HG02610 (cell line): ENCODE results near the gene NEURL1B.

Source experiments
- ATAC-seq: cut with Tn5 transposase; IDR thresholded peaks from one replicate; pipeline ENCODE4 v1.9.1; 2021; ENCODE audit warnings: mild to moderate bottlenecking, moderate library complexity; ENCODE audit not compliant: unreplicated experiment

The NEURL1B gene

DNA sequence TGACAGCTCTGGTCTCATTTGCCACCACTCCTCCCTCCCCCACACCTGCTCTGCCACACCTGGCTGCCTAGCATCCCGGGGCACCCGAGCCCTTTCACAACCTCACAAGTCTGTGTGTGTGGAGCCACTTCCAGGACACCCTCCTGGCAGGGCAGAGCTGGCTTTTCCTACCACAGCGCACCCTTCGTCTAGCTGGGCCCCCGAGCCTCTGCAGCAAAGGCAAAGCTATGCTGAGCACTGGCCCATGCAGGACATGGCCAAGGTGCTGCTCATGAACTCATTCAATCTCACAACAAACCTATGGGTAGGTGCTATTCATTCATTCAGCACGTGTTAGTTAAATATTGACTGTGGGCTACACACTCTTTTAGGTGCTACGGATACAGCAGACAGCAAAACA, 86.5 kb downstream of the NEURL1B start:
- ATAC-seq = no peak

DNA sequence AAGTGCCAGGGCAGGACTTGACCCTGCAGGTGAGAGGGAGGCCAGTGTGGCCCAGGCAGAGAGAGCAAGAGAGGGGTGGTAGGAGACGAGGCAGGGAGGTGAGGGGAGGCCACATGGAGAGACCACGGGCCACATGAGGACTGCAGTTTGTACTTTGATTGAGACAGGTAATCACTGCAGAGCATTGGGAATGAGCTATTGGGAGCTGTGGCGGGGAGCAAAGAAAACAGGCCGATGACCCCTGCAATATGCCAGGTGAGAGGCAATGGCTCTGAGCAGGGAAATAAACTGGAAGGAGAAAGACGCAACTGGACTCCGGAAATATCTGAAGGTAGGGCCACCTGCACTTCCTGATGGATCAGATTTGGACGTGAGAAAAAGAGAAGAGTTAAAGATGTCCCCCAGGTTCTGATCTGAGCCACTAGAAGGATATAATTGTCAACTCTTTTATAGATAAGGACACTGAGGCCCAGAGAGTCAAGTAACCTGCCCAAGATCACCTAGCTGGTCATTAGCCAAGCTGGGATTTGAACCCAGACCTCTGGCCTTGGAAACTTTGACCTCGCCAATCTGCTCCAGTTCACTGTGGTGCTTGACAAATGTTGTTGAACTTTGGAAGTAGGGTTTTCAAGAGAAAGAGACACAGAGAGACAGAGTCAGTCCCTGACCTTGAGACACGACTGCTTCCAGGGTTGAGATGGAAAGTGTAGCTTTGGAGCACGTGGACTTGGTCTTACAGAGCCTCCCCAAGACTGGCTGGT, 87.6 kb downstream of the NEURL1B start:
- no peak for ATAC-seq

DNA sequence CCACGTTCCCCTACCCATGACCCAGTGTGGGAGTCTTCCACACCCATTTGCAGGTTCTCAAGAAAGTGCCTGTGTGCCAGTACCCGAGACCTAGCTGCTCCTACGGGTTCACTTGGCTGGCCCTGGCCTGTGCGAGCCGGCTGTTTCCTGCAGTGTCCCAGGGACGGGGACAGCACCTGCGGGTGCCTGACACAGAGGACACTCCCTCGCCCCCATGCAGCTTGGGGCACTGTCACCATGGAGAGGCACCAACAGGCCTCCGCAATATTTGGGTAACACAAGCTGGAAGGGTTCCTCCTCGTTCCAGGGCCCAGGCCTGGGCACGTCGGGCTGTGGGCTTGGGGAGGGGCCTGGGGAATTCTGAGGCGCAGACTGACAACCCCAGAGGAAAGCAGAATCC, 88.5 kb downstream of the NEURL1B start:
- ATAC-seq = no peak

DNA sequence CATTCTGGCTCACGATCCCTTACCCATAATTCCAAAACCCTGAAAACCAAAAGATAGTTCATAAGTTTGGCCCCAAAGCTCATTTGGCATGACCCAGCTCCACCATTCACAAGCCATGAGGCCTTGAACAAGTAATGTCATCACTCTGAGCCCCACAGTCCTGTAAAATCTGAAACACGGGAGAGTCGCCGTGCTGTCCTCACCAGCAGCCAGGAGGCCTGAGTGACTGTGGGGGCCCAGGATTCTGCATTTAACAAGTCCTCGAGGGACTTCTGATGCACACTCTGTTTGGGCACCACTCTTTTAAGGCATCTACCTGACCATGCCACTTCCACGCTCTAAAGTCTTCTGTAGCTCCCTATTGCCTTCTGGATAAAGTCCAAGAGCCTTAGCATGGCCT, 89.2 kb downstream of the NEURL1B start:
- ATAC-seq = no peak

DNA sequence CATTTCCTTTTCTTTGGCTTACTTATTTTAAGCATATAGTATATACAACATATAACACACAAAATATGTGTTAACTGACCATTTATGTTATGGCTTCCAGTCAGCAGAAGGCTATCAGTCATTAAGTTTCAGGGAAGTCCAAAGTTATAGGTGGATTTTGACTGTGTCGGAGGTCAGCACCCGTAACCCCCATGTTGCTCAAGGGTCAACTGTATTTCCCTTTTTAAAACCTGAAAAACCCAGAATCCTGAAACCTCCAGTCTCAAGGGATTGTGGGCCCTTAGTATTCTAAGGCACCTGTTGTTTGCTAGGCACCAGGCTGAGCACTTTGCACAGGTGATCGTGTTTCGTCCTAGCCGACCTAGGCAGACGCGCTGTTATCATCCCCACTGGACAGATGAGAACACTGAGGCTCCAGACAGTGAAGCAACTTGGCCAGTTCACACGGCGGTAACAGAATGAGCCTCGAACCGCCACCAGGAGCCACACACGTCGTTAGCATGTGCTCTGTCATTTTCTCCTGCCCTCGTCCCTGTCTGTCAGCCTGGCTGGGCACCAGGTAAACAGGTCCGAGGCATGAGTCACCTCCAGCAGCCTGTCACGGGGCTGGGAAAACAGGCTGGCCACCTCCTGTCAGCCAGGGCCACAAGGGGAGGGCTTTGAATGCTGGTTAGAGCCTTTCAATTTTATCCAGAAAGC, 90.1 kb downstream of the NEURL1B start:
- ATAC-seq = no peak

DNA sequence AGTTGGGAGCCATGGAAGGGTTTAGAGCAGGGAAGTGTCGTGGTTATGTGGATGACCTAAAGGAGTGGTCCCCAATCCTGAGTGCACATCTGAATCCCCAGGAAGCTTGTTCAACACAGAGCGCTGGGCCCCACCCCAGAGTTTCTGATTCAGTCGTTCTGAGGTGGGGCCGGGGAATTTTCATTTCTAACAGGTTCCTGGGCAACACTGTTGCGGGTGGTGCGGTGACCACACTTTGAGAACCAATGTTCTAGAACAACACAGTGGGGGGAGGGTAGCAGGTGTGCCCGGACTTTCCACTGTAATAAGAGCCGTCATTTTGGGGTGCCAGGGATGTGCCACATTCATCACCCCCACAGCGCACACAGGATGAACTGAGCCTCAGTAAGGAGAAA, 90.6 kb downstream of the NEURL1B start:
- no peak for ATAC-seq

DNA sequence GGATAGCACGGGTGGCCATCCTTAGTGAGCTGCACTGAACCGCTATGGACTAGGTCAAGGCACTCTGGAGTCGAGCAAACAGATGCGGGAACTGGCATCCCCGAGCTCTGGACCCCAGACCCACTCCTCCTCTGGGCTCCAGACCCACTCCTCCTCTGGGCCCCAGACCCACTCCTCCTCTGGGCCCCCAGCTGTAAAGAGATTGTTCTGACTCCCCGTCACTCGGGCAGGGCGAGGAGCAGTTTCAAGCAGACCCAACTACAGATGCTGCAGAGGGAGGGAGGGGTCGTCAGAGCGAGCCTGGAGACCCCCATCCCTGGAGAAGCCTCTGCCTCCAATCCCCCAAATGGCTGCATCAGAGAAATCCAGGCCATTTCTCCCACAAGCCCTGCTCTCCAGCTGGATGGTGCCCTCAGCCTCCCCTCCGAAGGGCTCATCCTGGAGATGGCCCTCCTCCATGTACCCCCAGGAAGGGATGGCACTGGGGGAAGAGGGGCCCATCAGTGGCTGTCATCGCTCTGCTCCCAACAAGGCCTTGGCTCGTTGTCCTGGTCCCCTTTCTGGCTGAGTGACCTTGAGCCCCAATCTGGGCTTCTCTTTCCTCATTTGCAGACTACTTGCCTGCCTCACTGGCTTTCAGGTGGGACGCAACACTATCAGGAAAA, 91.3 kb downstream of the NEURL1B start:
- no peak for ATAC-seq

DNA sequence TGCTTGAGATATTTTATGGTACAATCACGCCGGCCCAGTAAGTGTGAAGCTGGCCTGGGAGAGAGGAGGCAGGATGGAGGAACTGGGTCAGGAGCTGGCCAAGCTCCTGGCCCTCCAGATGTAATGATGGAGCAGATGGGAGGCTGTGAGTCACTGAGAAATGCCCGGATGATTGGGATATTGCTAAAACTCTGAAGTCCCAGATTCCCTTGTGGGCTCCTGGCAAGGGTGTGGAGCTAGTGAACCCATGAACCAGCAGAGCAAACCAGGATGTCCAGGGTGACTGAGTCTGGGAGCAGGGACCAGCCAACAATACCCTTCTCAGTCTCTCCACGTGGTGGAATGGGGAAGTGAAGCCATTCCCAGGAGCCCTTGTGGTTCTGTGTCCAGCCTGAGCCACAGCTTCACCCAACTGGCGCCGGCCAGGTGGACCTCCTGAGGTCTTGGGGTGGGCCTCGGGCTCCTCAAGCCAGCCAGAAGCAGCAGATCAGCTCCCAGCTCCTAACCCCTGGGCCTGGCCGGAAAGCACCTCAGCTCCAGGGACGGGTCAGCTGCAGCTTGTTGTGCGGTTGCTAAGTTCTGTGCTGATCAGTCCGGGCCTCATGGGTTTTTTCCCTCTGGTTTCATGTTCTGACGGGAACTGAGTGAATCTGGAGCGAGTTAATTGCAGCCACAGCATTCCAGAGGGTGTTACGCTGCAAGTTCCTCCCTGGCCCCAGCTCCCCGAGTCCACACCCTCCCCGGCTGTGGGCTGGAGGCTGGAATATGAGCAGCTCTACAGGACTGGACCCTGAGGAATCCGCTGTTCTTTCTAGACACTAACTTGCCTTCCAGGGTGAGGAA, 92.3 kb downstream of the NEURL1B start:
- ATAC-seq = no peak

DNA sequence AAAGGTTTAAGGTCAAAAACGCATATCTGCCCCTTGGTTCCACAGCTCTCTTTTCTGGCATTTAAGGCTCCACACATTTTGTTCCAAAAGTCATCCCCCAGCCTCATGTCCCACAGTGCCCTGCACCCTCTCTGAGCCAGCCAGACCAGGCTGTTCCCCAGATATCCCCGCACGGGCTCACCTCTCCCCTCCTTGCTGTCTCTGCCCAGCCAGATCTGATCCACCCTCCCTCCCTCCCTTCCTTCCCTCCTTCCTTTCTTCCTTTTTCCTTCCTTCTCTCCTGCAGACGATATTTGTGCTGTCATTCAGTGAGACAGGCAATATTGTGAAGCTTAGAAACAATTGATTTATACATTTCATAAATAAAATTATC, 92.9 kb downstream of the NEURL1B start:
- ATAC-seq = no peak

DNA sequence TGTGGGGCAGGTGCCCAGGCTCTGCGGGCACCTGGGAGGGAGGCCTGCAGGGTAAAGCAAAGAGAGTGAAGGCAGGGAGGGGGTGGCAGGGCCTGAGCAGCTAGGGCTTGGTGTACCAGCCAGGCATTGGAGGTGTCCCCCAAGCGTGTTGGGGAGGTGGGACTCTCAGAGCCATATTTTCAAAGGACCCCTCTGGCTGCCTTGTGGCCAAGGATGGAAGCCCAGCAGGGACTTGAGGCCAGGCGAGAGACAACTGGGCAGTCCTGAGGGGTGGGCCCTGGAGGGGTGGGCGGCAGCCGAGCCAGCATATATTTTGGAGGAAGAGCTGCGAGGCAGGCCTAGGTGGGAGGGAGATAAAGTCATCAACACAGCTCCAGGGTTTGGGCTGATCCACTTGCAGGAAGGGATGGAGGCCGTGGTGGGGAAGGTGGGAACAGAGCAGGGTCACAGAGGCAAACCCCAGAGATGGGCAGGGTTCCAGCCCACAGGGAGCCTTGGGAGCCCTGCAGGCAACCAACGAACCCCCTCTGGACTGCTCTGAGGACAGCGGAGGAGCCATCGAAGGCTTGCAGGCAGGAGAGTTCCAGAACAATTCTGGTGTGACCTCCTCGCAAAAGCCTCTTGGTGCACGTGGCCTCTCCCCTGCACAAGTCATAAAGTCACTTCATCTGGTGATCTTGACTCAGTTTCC, 94.2 kb downstream of the NEURL1B start:
- ATAC-seq = no peak

DNA sequence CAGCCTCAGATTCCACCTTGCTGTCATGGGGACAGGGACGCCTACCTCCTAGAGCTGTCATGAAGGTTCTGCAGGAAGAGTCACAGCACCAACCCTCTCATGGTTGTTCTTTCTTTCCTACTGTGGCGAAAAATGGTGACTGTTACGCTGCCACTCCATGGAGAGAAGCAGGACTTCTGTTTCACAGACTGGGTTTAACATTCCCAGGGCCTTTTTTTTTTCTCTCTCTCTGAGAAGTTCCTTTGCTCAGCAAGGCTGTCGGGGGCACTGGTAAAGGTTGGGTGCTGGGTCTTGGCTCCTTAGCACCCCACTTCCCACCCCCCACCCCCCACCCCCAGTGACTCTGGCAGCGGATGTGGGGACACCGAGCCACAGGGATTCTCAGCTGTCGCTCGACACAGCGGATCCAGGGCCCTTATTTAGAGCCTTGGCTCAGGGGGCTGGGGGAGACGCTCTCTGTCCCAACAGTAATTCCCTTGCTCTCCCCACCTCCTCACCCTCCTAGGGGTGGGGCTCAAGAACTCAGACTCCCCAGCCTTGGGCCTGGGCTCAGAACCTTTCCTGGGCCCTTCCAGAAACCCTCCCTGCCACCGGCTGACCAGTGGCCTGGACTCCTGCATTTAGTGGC, 95.6 kb downstream of the NEURL1B start:
- ATAC-seq = no peak

DNA sequence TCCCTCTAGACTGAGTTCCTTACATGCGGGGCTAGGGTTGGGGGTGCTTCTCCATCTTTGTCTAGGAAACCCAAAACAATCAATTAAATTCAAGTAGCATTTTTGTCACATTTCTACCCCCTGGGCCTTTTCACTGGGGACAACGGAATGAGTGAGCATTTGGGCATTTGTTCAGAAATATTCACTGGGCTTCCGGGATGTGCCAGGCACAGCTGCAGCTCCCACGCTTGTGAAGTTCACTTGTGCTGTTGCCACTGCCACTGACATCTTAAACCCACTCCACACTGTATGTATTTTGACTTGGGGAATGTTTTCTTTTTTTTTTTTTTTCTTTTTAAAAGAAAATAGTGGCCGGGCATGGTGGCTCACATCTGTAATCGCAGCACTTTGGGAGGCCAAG, 98.3 kb downstream of the NEURL1B start:
- no peak for ATAC-seq

DNA sequence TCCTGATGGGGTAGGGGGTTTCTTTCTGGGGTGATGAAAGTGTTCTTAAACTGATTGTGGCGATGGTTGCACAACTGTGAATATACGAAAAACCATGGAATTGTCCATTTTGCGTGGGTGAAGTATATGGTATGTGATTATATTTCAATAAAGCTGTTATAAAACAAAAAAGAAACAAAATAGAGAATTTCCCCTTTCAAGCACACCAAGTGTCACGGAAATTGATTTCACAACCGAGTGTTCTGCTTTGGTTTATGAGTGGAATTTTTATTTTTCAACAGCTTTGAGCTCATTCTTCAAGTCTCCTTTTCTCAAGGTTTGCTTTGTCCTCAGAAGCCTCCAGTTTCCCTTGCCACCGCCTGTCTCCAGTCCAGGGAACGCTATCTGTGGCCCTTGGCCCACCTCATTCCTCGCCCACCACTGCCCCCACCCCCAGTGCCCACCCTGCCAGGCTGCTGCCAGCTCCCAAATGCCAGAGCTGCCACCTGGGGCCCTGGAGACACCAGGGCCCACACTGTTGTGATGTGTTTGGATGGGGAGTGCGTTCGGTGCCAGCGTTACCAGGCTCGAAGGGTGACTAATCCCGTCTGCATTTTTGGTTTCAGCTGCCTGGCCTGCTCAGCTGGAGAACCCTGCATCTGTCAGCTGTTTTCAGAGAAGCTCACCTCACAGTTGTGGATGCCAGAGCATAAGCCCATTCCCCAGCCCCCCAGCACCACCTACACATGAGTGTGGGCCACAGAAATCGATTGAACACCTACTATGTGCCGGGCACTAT, 99.6 kb downstream of the NEURL1B start:
- no peak for ATAC-seq
